Stimulated activated CD8-positive, alpha-beta memory T cell treated with anti-CD3 and anti-CD28 coated beads, Interleukin-15, amount 100 ng/mL, for 4 hours (primary cell): ENCODE measurements around the gene MVK.

Experiments
- DNase-seq, 2 donors: peaks; one replicate each; pipeline ENCODE4 v3.0.0-alpha.2; 2020; ENCODE audit warnings: low read depth in 2 of 2

The MVK gene

GRCh38 chr12:109544955-109545531 is 28.6 kb upstream of the MVK start:
- peak in 1 of 2 donors; percentile 3 for DNase-seq

GRCh38 chr12:109545826-109546225 is 27.8 kb upstream of the MVK start:
- DNase-seq = no peak

GRCh38 chr12:109547286-109547685 is 26.3 kb upstream of the MVK start:
- no peak for DNase-seq

- DNase-seq = no peak
Measured at GRCh38 chr12:109548258-109548657, 25.3 kb upstream of the MVK start.

- DNase-seq = no peak
Measured at GRCh38 chr12:109549613-109550270, 23.9 kb upstream of the MVK start.

GRCh38 chr12:109550281-109550680 is 23.3 kb upstream of the MVK start:
- no peak for DNase-seq

GRCh38 chr12:109551108-109551507 is 22.5 kb upstream of the MVK start:
- no peak for DNase-seq

- no peak for DNase-seq
Measured at GRCh38 chr12:109552971-109553370, 20.6 kb upstream of the MVK start.

- DNase-seq = no peak
Measured at GRCh38 chr12:109553483-109553882, 20.1 kb upstream of the MVK start.

GRCh38 chr12:109553906-109554500 is 19.6 kb upstream of the MVK start:
- DNase-seq = no peak

GRCh38 chr12:109554761-109555160 is 18.8 kb upstream of the MVK start:
- DNase-seq = no peak

GRCh38 chr12:109555431-109556315 is 17.9 kb upstream of the MVK start:
- DNase-seq = no peak

GRCh38 chr12:109557200-109557599 is 16.4 kb upstream of the MVK start:
- DNase-seq = no peak

- DNase-seq = no peak
Measured at GRCh38 chr12:109557805-109558204, 15.8 kb upstream of the MVK start.

- no peak for DNase-seq
Measured at GRCh38 chr12:109558374-109559199, 15.0 kb upstream of the MVK start.

GRCh38 chr12:109559200-109559505 is 14.4 kb upstream of the MVK start:
- no peak for DNase-seq

GRCh38 chr12:109559601-109560000 is 14.0 kb upstream of the MVK start:
- no peak for DNase-seq

- no peak for DNase-seq
Measured at GRCh38 chr12:109560867-109561710, 12.5 kb upstream of the MVK start.

GRCh38 chr12:109561711-109562030 is 11.9 kb upstream of the MVK start:
- no peak for DNase-seq

- no peak for DNase-seq
Measured at GRCh38 chr12:109562871-109563270, 10.7 kb upstream of the MVK start.
